NCI-H748 treated with DMSO at 0.1 percent for 48 hours (cell line): ENCODE results near the gene C3AR1.
"Not testable (repeated sequence)": the region's sequence is repeated elsewhere in the genome, so short reads cannot be mapped to it uniquely, and the experiment has no call there.

ENCODE experiments used
- DNase-seq: peaks from one replicate; lab custom pipeline; 2025; lab: John Stamatoyannopoulos, UW

C3AR1 gene

DNA sequence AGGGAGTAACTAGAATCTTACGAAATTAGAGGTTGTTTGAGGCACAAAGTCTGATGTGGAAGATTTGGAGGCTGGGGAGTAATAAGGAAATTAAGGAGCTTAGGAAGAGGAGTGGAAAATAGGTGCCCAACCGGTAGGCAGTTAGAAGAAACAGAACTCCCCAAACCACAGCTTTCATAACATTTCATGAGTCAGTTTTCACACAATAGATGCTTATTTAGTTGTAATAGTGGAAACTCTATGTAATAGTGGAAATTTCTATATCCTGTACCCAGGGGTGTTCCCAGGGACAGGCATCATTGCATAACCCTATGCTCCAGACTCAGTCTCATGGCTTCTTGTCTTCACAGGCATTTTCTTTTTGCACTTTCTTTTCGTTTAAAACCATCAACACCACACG lies 8.3 kb downstream of the C3AR1 start:
- no peak for DNase-seq

DNA sequence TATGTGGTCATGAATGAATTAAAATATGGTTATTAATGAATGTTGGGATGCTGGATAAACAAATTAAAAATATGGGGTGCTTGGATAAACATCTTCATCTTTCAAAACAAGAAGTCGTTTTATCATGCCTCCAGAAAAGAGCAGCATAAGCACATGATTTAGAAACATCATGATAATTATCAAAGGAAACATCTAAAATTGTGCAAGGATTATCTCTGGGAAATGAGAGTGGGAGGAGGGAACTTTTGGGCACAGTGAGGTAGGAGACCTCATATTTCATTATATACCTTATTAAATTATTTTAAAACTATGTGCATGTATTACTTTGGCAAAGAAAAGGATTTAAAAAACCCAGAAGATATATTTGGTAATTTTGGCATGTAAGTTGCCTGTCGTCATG lies 8.9 kb downstream of the C3AR1 start:
- no peak for DNase-seq

DNA sequence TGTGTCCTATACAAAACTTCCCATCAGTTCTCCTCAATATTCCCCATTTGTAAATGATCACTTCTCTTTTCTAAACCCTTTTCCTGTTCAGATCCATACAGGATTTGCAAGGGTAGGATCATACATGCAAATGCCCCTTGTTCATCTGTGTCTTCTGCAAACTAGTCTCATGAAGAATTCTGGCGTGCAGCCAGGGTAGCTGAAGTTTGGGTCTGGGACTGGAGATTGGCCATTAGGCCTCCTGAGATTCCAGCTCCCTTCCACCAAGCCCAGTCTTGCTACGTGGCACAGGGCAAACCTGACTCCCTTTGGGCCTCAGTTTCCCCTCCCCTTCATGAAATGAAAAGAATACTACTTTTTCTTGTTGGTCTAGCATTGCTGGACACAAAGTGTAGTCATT lies 11.3 kb downstream of the C3AR1 start:
- no peak for DNase-seq

DNA sequence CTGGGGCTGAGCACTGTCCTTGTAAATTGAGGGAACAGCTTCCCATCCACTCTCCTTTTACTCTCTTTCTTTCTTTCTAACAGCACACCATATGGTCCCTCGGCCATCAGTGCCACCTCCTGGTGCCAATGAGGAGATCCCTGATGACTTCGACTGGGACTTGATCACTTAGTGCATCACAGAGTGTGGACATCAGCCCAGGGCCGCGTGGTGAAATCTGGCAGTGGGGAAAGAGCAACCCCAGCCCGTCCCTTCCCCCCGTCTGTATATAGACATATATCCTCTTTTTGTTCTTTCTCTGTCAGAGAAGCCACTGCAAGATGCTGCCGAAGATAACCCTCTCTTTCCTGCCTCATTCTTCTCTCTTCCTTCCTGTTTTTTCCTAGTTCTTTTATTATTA lies 13.5 kb downstream of the C3AR1 start:
- DNase-seq = no peak

DNA sequence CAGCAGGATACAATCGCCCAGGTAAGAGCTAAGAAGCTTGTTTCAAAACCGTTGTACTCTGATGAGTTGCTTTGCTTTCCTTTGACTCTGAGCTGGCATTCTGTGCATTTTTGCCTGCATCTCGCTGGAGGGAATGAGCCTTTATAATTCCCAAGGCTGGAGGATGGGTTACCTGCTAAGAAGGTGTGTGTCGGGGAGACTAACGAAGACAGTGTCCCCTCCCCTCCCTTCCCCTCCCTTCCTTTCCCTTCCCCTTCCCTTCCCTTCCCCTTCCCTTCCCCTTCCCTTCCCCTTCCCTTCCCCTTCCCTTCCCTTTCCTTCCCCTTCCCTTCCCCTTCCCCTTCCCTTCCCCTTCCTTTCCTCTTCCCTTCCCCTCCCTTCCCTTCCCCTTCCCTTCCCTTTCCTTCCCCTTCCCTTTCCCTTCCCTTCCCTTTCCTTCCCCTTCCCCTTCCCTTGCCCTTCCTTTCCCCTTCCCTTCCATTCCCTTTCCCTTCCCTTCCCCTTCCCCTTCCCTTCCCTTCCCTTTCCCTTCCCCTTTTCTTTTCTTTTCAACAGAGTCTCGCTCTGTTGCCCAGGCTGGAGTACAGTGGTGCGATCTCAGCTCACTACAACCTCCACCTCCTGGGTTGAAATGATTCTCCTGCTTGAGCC lies 15.4 kb downstream of the C3AR1 start:
- no peak for DNase-seq

DNA sequence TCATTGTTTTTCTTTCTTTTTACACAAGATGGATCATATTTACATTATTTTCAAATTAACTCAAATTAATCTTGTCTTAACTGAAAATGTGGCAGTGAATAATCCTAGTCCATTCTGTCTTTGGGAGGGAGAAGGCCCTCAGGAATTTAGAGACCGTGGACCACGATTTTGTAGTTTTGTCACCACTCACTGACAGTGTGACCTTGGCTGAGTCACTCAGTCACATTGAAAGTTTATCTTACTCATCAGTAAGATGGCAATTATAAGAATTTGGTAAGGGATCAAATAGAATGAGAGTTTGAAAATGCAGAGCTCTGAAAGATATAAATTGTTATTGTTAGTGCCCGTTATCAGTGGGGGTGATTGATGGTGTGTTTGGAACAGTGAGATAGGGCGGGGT lies 17.3 kb downstream of the C3AR1 start:
- no peak for DNase-seq

DNA sequence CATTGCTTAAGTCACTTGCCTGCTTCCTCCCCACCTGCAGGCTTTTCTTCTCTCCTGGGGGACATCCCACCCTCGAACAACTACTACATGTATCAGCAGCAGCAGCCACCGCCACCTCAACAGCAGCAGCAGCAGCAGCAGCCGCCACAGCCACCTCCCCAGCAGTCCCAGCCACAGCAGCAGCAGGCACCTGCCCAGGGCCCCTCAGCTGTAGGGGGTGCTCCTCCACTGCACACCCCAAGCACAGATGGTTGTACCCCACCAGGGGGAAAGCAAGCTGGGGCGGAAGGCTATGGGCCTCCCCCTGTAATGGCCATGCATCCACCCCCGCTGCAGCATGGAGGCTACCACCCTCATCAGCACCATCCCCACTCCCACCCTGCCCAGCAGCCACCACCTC lies 18.3 kb downstream of the C3AR1 start:
- no peak for DNase-seq

DNA sequence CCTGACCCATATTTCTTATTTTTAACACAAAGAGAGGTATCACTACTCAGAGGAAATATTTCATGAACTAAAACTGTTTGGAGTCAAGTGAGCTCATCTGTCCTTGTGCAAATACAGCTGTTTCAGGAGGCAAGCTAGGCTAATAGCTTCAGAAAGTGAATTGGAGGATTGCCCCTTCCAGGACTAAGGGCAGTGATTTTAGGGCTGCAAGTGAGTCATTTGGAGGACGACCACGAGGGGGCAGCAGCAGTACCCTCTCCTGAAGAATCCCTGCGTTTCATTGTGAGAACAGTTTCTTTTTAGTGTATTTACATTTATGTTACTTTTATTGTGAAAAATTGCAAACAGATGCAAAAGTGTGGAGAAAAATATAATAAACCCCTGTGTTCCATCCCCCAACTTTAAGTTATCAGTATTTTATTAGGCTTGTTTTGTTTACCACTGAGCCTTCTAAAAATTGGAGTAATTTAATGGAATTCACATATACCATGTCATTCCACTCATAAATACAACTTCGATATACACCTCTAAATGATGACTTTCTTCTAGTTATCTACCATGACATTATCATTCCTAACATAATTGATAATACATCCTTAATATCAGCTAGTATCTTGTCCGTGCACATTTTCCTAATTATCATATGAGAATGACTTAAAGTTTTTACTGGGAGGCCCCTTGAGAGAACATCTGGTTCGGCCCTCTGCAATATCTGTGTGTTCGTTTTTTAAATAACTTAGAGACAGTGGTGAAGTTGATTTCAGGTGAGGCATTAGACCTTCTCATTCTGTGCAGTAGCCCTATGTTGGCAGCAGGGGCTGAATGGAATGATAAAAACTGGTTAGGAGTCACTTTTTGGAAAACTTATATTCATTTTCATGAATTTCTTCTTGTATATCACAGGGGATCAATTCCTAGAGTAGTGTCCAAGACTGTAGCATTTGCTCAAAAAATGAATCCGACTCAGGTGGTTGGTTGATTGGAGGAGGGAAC lies 19.9 kb downstream of the C3AR1 start:
- DNase-seq = peak; percentile 35

DNA sequence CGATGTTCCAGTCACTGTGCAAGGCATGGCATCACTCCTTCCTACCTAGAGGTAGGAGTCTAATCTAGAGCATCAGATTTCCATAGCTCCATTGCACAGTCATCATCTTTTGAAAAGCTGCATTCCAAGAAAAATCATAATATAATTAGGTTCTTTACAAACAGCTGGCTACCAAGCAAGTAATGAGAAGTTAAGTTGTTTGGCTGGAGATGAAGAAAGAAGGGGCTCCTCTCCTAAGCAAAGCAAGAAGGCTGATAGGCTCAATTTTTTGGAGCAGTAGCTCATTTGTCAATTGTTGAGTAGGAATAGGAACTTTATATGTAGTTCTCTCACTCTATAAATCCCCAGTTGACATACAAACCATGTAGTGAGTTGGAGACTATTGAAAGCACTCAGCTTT lies 25.4 kb downstream of the C3AR1 start:
- DNase-seq = no peak

DNA sequence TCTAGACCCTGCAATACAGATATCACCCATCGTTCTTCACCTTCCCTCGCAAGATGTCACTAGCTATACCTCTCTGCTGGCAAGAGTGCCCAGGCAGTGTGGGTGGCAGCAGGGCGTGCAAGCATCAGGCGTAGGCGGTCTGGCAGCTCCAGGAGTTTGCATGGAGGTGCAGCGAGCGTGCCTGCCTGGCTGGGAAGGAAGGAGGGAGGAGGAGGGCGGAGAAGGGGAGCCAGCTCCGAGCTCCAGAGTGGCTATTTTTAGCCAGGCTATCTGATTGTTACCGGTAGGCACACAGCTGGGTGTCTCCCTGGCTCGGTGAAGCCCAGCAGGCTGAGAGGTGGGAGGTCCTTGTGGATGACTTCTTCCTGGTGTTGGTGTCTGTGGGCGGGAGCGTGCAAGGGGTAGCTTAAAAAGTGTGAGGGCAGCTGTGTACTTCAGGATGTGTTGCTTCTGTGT lies 27.5 kb downstream of the C3AR1 start:
- DNase-seq = no peak

DNA sequence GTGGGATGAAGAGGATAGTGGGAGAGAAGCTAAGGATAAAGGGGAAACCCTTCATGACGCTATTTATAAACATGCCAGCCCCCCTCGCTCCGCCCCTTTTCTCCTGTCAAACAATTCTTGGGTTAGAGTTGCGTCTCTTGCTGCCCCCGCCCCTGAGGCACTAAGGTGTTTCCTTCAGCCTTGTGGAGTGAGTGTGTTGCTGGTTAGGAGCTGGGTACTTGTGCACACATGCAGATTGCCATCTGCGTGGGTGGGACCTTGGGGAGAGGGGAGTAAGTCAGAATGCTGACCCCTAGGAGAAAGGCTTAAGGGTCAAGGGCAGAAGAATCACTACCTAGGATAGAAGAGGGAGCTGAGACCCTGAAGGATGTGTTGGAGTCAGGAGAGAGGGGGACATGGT lies 28.2 kb downstream of the C3AR1 start:
- DNase-seq = no peak

DNA sequence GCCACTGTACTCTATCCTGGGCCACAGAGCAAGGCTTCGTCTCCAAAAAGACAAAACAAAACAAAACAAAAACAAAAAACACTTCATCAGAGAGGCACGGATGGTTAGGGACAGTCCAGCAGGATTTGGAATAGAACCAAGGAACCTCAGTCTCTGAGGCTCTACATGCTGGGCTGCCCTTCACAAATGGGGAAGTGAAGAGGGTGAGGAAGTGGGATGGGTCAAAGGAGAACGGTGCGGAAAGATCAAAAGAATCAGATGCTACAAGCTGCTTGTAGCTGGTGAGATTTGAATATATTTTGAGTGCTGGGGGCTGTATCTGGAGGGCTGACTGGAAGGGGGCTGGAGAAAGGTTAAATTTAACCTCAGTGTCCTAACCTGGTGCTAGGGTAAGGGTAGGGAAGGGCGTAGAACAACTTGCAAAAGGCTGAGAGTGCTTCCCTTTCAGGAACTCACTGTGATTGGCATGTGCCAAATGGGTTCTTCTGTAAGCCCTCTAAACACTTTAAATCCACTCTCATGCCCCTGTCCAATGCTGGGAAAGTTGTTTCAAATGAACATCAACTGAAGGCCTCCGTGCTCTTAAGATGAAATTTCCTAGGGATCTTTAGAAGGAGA lies 29.0 kb downstream of the C3AR1 start:
- no peak for DNase-seq

DNA sequence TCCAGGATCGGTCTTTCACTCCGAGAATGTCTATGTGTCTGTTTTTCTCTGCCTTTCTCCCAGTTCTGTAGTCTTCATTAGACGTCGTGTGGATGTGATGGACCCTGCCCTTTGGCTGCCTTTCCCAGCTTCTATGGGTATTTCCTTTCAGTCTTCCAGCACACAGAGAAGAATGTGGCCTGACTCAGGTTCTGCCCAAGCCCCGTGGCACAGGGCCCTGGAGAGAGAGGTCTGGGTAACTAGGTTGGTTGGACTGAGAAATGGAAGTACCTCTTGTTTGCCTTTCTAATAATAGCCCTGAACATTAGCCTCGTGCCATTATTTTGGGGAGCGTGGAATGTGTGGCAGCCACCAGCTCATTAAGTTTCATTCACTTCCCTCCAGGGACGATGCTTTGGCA lies 29.8 kb downstream of the C3AR1 start:
- no peak for DNase-seq

DNA sequence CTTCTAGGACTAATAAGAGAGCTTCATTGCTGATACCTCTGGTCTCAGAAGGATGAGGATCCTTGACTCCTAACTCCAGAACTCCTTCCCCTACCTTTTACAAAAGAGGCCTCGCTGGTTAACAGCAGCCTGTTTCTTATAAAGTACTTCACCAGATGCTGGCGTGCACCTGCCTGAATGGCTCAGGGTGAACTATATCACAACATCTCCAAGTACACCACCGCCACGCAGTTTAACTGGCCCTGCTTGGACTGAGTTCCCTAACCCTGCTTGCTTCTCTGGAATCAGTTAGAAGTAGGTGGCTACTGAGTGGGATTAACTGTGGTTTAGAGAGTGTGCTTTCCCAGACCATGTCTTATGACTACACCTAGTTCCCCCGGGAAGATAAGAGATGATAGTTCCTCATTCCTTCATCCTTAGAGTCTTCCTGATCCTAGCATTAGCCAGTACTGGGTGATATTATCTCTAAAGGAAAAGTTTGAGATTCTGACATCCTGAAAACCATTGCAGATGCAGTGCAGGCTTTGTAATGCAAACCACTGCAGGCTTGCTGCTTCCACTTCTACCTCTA lies 30.6 kb downstream of the C3AR1 start:
- DNase-seq = no peak

DNA sequence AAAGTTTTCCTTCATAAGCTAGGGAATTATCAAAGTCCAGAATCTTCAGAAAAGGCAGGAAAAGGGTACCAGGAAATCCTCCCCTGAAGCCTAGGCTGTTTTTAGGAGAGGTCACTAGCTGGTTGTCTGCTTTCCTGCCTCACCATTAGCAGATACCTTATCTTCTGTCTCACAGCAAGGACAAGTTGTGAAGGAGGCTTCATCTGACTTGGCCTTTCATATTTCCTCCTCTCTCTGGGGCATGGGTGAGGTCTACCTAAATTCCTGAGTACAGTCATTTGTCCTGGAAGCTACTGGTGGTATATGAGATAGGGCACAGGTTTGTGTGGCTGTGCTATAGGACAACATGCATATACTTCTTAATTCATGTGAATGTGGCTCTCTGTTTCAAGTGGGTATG lies 31.4 kb downstream of the C3AR1 start:
- DNase-seq = no peak

DNA sequence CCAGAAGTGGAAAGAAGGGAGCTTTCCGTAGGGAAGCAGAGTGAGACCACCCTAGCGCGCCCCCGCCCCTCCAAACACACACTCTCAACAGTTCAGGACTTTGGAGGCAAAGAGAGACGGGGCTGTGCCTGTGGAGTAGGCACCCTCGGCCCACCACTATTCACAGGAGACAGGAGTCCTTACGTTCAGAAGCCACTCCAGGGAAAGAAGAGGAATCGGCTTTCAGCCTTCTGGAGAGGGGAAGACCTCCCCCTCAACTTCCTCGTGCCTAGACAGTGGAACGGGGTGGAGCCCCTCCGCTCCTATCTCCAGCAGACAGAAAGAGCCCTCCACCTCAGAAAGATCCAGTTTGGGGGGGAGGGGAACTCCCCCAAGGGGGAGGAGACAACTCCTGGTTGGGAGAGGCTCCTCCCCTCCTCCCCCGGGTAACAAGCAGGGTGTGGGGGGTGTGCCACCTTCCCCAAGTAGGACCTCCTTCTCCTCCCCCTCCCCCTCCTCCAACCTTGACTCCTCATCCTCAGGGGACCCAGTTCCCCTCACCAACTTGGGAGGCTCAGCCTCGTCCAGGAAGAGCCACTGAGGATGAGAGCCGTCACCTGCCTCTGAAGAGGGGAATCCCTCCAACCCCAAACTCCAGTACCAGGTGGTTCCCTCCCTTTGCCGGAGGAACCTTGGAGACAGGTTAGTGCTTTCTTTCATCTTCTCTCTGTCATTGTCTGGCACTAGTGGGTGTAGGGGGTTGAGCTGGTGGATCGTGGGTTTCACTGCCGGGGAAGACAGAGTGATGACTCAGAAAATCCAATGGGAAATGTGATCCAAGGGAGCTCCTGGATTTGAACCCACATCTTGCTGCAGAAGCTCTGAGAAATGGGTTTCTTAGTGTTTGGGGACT lies 32.8 kb downstream of the C3AR1 start:
- no peak for DNase-seq

DNA sequence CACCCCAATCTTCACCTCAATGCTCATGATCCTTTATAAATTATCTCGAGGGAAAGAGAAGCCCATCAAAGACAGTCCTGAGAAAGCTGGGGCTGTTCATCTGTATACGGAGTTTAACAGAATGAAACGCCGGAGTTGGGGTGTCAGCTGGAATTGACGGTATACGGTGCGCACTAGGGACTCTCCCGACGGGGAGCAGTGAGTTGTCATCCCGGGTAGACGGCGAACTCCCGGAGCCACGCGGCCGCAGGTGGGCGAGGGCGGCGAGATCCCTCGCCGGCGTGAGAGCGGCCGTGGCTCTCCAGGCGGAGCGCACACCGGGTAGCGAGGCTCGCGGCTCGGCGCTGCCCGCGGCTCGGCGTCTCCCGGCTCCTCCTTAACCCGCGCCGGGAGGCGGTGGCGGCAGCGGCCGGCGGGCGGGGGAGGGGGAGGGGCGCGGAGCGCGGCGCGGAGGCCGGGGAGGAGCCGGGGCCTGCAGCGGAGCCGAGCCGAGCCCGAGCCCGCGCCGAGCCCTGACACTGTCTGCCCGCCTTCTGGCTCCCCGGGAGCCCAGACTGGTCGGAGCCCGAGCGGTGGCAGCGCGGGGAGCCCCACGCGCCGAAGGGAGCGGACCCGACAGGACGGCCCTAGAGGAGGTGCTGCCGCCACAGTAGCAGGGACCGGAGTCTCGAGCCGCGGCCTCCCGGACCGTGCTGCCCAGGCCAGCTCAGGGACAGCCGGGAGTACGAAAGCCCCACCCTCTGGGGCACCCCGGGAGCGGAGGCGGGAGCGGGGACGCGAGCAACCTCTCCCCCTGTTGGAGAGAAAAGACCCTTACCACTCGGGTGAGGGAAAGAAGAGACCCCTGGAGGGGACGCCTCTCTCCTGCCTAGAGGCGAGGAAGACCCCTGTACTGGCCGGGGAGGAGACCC lies 33.7 kb downstream of the C3AR1 start, which contains the start of gene FOXJ2:
TSS of gene FOXJ2 (plus strand) at position 475 of the 911 bp plus-strand sequence. CDS start 7,117 bp downstream, outside the sequence.
- no peak for DNase-seq

DNA sequence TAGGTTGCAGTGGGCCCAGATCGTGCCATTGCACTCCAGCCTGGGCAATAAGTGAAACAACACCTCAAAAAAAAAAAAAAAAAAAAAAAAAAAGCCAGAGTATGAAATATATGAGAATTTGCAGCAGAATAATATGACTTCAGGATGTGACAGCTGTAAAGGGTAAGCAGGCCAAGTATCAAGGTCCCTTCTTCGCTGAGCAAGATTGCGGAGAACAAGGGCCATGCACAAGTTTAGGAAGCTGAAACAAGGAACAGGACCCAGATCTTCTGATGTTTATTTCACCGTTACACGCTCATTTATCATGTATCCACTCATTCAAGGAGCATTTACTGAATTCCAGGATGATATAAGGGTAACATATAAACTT lies 34.3 kb downstream of the C3AR1 start:
- no peak for DNase-seq

DNA sequence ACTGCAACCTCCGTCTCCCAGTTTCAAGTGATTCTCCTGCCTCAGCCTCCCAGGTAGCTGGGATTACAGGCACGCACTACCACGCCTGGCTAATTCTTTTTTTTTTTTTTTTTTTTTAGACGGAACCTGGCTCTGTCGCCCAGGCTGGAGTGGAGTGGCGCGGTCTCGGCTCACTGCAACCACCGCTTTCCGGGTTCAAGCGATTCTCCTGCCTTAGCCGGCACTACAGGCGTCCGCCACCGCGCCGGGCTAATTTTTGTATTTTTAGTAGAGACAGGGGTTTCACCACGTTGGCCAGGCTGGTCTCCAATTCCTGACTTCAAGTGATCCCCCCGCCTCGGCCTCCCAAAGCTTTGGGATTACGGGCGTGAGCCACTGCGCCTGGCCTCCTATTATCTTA lies 35.1 kb downstream of the C3AR1 start:
- not testable (repeated sequence) for DNase-seq

DNA sequence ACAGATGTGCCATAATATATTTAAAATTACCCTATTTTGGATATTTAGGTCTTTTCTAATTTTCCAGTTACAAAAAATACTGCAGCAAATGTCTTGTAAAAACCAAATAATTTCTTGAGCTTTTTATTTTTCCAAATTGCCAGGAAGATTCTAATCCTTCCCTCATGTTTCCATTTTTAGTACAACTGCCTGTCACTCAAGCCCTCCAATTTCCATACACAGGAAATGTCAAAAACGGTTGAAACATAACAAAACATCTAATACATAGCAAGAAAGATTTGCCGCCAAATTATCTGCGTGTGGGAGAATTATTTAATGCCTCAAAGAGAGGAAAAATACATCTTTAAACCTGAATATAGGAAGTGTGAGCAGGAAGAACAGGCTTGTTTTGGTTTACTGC lies 36.0 kb downstream of the C3AR1 start:
- DNase-seq = no peak
